Measurements from ENCODE around the gene BMF. TPM values are rescaled to one million over a fixed set of nuclear protein-coding genes. Genes with fewer than 3 reads are reported as not detected.
A peak's percentile ranks its signal among the peaks of the same experiment; 100 is the strongest.

The BMF gene
- total RNA-seq, 1 donor from 2014 or later = 2.2 TPM

DNA sequence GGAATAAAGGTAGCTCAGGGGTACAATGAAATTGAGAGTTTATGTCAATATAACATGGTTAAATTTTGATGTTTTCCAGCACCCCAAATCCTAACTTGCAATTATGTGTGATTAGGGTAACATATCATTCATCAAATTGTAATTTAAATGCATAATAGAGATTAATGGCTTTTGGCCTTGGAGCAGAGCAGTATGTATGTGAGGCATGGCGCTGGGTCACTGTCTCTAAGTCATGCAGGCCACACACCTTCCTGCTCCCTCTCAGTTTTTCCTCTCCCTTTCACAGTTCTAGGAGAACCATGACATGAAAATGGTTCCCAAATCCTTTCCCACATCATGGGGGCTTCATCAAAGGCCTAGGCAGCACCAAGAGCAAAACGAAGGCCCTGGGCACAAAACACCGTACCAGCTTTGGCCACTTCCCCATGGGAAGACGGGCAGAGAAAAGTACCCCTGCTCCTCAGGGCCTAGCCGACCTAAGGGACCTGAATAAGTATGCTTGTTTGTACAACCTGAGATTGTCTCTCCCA lies 65.8 kb downstream of the BMF start:
- H3K4me1 ChIP-seq = peaks cover 0 to 9% of the 10 kb centered on the region in 2 donors
- no peak overlapping the region for H3K27ac ChIP-seq
- H3K4me3 ChIP-seq = no peak overlapping the region
- H3K36me3 ChIP-seq = no peaks in the 10 kb centered on the region
- no peaks in the 10 kb centered on the region for H3K27me3 ChIP-seq
- DNase-seq (ENCODE audit: low spot score in 2 of 2) = peak in 1 of 2 donors; percentile 30
- intact Hi-C loops (cut with DNase I) = no loop called here
- TF ChIP-seq, protein P1, sequence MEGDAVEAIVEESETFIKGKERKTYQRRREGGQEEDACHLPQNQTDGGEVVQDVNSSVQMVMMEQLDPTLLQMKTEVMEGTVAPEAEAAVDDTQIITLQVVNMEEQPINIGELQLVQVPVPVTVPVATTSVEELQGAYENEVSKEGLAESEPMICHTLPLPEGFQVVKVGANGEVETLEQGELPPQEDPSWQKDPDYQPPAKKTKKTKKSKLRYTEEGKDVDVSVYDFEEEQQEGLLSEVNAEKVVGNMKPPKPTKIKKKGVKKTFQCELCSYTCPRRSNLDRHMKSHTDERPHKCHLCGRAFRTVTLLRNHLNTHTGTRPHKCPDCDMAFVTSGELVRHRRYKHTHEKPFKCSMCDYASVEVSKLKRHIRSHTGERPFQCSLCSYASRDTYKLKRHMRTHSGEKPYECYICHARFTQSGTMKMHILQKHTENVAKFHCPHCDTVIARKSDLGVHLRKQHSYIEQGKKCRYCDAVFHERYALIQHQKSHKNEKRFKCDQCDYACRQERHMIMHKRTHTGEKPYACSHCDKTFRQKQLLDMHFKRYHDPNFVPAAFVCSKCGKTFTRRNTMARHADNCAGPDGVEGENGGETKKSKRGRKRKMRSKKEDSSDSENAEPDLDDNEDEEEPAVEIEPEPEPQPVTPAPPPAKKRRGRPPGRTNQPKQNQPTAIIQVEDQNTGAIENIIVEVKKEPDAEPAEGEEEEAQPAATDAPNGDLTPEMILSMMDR (IDR thresholded peaks at IDR 0.05) = no peak
- no peaks in the 10 kb centered on the region for H3K9me3 ChIP-seq

DNA sequence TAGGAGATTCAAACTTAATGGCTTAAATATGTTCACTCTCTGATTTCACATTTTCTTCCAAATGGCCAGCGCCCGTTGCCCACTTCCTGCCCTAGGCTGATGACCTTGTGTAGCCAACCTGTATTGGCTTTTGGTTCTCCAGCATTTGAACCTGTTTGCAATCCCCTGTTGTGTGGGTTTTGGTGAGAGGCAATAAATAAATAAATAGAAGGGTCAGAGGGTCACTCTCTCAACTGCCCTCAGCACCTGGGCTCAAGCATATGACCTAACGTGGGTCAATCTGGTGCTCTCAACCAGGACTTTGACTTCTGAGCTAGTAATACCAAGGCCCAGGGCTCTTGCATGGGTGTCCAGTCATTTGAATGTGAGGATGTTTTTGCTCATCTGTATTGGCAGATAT lies 67.9 kb downstream of the BMF start:
- intact Hi-C loops (cut with DNase I) = no loop called here
- peak in 1 of 2 donors; percentile 35 for DNase-seq (ENCODE audit: low spot score in 2 of 2)
- Histone ChIP-seq H3K36me3 (peaks cover 13 to 15% of the 10 kb centered on the region in 2 donors), H3K9me3 (no peaks in the 10 kb centered on the region), H3K27ac (no peak overlapping the region), H3K27me3 (no peaks in the 10 kb centered on the region), H3K4me3 (no peak overlapping the region), H3K4me1 (peaks cover 0 to 12% of the 10 kb centered on the region in 2 donors)
- TF ChIP-seq, protein P1 (IDR thresholded peaks at IDR 0.05) = no peak

DNA sequence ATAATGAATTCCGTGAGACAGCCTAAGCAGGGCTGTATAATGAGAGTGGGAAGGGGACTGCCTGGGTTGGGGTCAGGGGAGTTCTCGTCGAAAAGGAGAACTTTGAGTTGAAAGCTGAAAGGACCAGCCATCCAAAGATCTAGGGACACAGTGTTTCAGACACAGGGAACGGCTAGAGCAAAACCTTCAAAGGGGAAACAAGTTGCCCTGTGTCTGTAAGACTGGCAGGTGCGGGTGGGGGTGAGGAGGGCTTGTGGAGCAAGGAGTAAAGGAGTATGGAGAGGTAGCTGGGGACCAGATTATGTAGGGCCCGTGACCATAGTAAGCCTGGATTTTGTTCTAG lies 68.4 kb downstream of the BMF start:
- no peak overlapping the region for H3K27ac ChIP-seq
- DNase-seq (ENCODE audit: low spot score in 2 of 2) = peak in 1 of 2 donors; percentile 60
- peaks cover 0 to 9% of the 10 kb centered on the region in 2 donors for H3K4me1 ChIP-seq
- peak overlapping the region in 1 of 2 donors; percentile 74 for H3K4me3 ChIP-seq
- H3K27me3 ChIP-seq = no peaks in the 10 kb centered on the region
- intact Hi-C loops (cut with DNase I) = no loop called here
- H3K36me3 ChIP-seq = peaks cover 18 to 20% of the 10 kb centered on the region in 2 donors
- no peaks in the 10 kb centered on the region for H3K9me3 ChIP-seq
- TF ChIP-seq, protein P1 (IDR thresholded peaks at IDR 0.05) = no peak

DNA sequence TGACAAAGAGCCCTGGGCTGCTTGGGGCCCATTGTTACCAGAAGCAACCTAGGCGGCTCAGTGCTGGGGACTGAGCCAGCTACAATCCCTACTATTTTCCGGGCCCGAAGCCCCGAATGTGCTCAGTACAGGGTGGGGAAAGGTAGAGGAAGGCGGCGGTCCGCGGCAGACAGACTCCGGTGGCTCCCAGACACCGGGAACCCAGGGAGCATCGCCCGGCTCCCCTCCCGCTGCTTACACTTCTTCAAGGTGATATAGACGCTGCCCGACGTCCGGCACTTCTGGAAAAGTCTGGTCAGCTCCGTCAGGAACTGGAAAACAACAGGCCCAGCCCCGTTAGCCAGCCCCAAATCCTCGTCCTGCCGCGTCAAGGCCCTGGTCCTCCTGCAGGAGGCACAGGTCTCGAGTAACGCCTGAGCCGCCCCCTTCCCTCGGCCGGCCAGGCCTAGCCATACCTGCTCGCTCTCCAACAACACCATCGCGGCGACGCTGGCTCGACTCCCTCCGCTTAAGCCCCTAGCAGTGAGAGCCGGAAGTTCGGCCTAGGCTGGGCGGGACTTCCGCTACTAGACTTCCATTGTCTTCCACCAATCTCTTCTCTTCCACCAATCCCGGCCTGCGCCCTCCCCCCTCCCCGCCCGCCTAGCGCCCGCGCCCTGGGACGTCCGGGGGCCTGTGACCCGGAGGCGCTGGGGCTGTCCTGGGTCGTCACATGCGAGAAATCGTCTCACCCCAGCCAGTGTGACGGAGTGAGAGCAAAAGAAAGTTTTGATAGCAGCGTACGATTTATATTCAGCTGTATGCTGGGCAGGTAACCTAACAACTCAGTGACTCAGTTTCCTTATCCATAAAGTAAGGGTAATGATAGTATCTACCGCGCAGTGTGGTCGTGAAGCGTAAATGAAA lies 69.8 kb downstream of the BMF start, which contains the start of gene SRP14:
TSS of gene SRP14 (minus strand) at position 544 of the 906 bp plus-strand sequence. CDS start at position 479, 65 bp downstream.
- TF ChIP-seq, protein P1 (IDR thresholded peaks at IDR 0.05) = peak in 1 of 3 experiments; percentile 41
- peak within 1 kb of the TSS; percentile 87 to 93 for H3K27ac ChIP-seq
- peak; percentile 88 to 98 for DNase-seq (ENCODE audit: low spot score in 2 of 2)
- no peaks in the 10 kb centered on the region for H3K9me3 ChIP-seq
- peaks cover 31 to 34% of the 10 kb centered on the region in 2 donors for H3K36me3 ChIP-seq
- H3K4me1 ChIP-seq = peaks cover 0 to 7% of the 10 kb centered on the region in 2 donors
- H3K27me3 ChIP-seq = no peaks in the 10 kb centered on the region
- peak within 1 kb of the TSS; percentile 74 to 82 for H3K4me3 ChIP-seq
- intact Hi-C loops (cut with DNase I) = loop anchor here (1.0 to 2.0 kb wide), 3 partner anchors 64 to 256 kb away; partner anchors contain the start of genes BMF and FSIP1

DNA sequence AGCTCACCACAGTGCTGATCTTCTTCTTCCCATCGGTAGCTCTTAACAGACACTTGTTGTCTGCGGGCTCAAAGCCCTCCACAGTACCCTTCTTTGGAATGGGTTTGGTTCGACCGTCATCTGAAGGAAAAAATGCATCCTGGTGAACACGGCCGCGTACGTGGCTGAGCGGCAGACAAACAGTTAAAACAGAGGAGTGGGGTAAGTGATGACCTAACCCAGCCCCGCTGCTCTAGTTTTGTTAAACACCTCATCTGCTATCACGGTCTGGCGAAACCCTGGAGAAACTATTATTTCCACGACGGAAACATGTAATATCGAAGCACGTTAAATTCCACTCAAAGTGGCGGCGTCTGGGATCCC lies 70.4 kb downstream of the BMF start:
- H3K9me3 ChIP-seq = no peaks in the 10 kb centered on the region
- peak overlapping the region; percentile 74 to 82 for H3K4me3 ChIP-seq
- H3K4me1 ChIP-seq = peaks cover 0 to 7% of the 10 kb centered on the region in 2 donors
- H3K27ac ChIP-seq = peak overlapping the region; percentile 87 to 93
- intact Hi-C loops (cut with DNase I) = loop anchor here (2.0 kb wide), 1 partner anchor 255 kb away; the partner anchor contains the start of gene FSIP1
- DNase-seq (ENCODE audit: low spot score in 2 of 2) = no peak
- peaks cover 37 to 40% of the 10 kb centered on the region in 2 donors for H3K36me3 ChIP-seq
- TF ChIP-seq, protein P1 (IDR thresholded peaks at IDR 0.05) = no peak
- H3K27me3 ChIP-seq = no peaks in the 10 kb centered on the region

Other genes starting within 250 kb of the BMF start
- gene GPR176, start 188.6 kb downstream of the BMF start, total RNA-seq = 99.1 TPM
- 26.8 TPM for gene EIF2AK4, start 174.8 kb downstream of the BMF start, total RNA-seq
- 365 TPM for gene SRP14, start 69.7 kb downstream of the BMF start, total RNA-seq
- gene BUB1B, start 52.2 kb upstream of the BMF start, total RNA-seq = not detected
- not detected for gene PAK6, start 130.2 kb upstream of the BMF start, total RNA-seq
- gene ANKRD63, start 174.2 kb upstream of the BMF start, total RNA-seq = not detected
- gene PLCB2, start 199.1 kb upstream of the BMF start, total RNA-seq = 6.9 TPM
- gene INAFM2, start 214.8 kb upstream of the BMF start, total RNA-seq = 69.8 TPM
- gene CCDC9B, start 232.1 kb upstream of the BMF start, total RNA-seq = 55.8 TPM
- not detected for gene PHGR1, start 242.2 kb upstream of the BMF start, total RNA-seq
- 0.32 TPM for gene DISP2, start 249.3 kb upstream of the BMF start, total RNA-seq